GM10847 (cell line): ENCODE measurements around the gene LIMK2.

Source experiments
- POLR2A ChIP-seq: IDR thresholded peaks from 2 replicates; pipeline ENCODE4 v1.6.1; 2011; ENCODE audit not compliant: insufficient read length; ENCODE audit errors: extremely low read depth

LIMK2 gene

GRCh38 chr22:31210556-31211421 lies 1.3 kb upstream of the LIMK2 start:
- TF ChIP-seq POLR2A = no peak

GRCh38 chr22:31211482-31211861 lies 626 bp upstream of the LIMK2 start:
- no peak for TF ChIP-seq POLR2A

- no peak for TF ChIP-seq POLR2A
These were observed 908 bp downstream of the LIMK2 start for GRCh38 chr22:31212783-31213629.

GRCh38 chr22:31215018-31215535 lies 3.0 kb downstream of the LIMK2 start:
- no peak for TF ChIP-seq POLR2A

- no peak for TF ChIP-seq POLR2A
These were observed 6.6 kb downstream of the LIMK2 start for GRCh38 chr22:31218565-31219262.

GRCh38 chr22:31221084-31221483 lies 9.0 kb downstream of the LIMK2 start:
- TF ChIP-seq POLR2A = no peak

GRCh38 chr22:31222736-31223135 lies 10.6 kb downstream of the LIMK2 start:
- TF ChIP-seq POLR2A = no peak

GRCh38 chr22:31223786-31224191 lies 11.7 kb downstream of the LIMK2 start:
- no peak for TF ChIP-seq POLR2A

- no peak for TF ChIP-seq POLR2A
These were observed 15.1 kb downstream of the LIMK2 start for GRCh38 chr22:31227186-31227585.

- TF ChIP-seq POLR2A = no peak
These were observed 17.4 kb downstream of the LIMK2 start for GRCh38 chr22:31229402-31230079.

GRCh38 chr22:31230155-31230870 lies 18.2 kb downstream of the LIMK2 start:
- no peak for TF ChIP-seq POLR2A

GRCh38 chr22:31230871-31231621 lies 18.9 kb downstream of the LIMK2 start:
- TF ChIP-seq POLR2A = no peak

- no peak for TF ChIP-seq POLR2A
These were observed 20.9 kb downstream of the LIMK2 start for GRCh38 chr22:31233001-31233400.
